Hepatocyte (in vitro differentiated cells): Measurements from ENCODE around the gene UBALD2. TPM values are rescaled to one million over a fixed set of nuclear protein-coding genes. Genes with fewer than 3 reads are reported as not detected.

Source experiments
- DNase-seq: peaks from one replicate; pipeline ENCODE4 v3.0.0-alpha.2; 2016; ENCODE audit warnings: low spot score
- H2AFZ ChIP-seq: fragments of 200-600 bp; sonication (generic); 2 replicates; pipeline ENCODE4 v1.6.0; 2016; ENCODE audit warnings: antibody characterized with exemption, mild to moderate bottlenecking
- H3K27ac ChIP-seq: fragments of 200-600 bp; sonication (generic); 2 replicates; pipeline ENCODE4 v1.5.1; 2016; ENCODE audit warnings: mild to moderate bottlenecking
- H3K27me3 ChIP-seq: fragments of 200-600 bp; sonication (generic); 2 replicates; pipeline ENCODE4 v1.6.1; 2016
- H3K36me3 ChIP-seq: fragments of 200-600 bp; sonication (generic); replicated peaks from 2 replicates; pipeline ENCODE4 v1.5.1; 2016; ENCODE audit warnings: low read depth; ENCODE audit not compliant: insufficient read depth
- H3K4me1 ChIP-seq: fragments of 200-600 bp; sonication (generic); 2 replicates; pipeline ENCODE4 v1.5.1; 2016; ENCODE audit warnings: mild to moderate bottlenecking, moderate library complexity; ENCODE audit not compliant: insufficient read depth
- H3K4me2 ChIP-seq: fragments of 200-600 bp; sonication (generic); 2 replicates; pipeline ENCODE4 v1.6.0; 2016
- H3K4me3 ChIP-seq: fragments of 200-600 bp; sonication (generic); 2 replicates; pipeline ENCODE4 v1.5.1; 2016; ENCODE audit warnings: mild to moderate bottlenecking
- H3K79me2 ChIP-seq: fragments of 200-600 bp; sonication (generic); 2 replicates; pipeline ENCODE4 v1.6.0; 2017; ENCODE audit warnings: mild to moderate bottlenecking
- H3K9me2 ChIP-seq: fragments of 200-600 bp; sonication (generic); replicated peaks from 2 replicates; pipeline ENCODE4 v1.6.0; 2017; ENCODE audit warnings: mild to moderate bottlenecking; ENCODE audit not compliant: insufficient read depth
- H3K9me3 ChIP-seq: fragments of 200-600 bp; sonication (generic); 2 replicates; pipeline ENCODE4 v1.5.1; 2016; ENCODE audit warnings: low read depth, mild to moderate bottlenecking
- H4K20me1 ChIP-seq: fragments of 200-600 bp; sonication (generic); 2 replicates; pipeline ENCODE4 v1.6.0; 2016; ENCODE audit warnings: mild to moderate bottlenecking; ENCODE audit not compliant: insufficient read depth, poor library complexity, severe bottlenecking
- CTCF ChIP-seq: fragments of 200-600 bp; sonication (generic); IDR thresholded peaks from 2 replicates; pipeline ENCODE4 v1.5.1; 2016; ENCODE audit warnings: antibody characterized with exemption, mild to moderate bottlenecking; ENCODE audit not compliant: poor library complexity
- EZH2 ChIP-seq: fragments of 200-600 bp; sonication (generic); IDR thresholded peaks from 2 replicates; pipeline ENCODE4 v1.6.1; 2016; ENCODE audit warnings: antibody characterized with exemption, mild to moderate bottlenecking, borderline replicate concordance
- EZH2phosphoT487 ChIP-seq: fragments of 200-600 bp; sonication (generic); IDR thresholded peaks from one replicate; pipeline ENCODE4 v1.6.1; 2018; ENCODE audit warnings: antibody characterized with exemption, mild to moderate bottlenecking, low read depth, moderate library complexity; ENCODE audit not compliant: unreplicated experiment, severe bottlenecking
- WGBS: methylation state at CpG from one replicate; pipeline ENCODE4 v1.1.6; 2016; ENCODE audit warnings: low lambda C conversion rate; ENCODE audit errors: missing lambda C conversion rate; 5-methylcytosine and 5-hydroxymethylcytosine counted together
- polyA plus RNA-seq: library from polyadenylated mRNA; unstranded; fragments of >200 nt; fragmentation: Nextera tagmentation; extraction: Ambion mirVana; gene quantifications from 2 replicates; pipeline ENCODE4 v1.2.1, GENCODE V29; 2016
- total RNA-seq: library from RNA; depleted of rRNA; stranded (reverse); fragments of >200 nt; gene quantifications from 2 replicates; pipeline ENCODE4 v1.2.3, GENCODE V29; 2014

Gene UBALD2
- total and polyA plus RNA-seq, 2 experiments from 2014 or later: 10.2 to 13.1 TPM

DNA sequence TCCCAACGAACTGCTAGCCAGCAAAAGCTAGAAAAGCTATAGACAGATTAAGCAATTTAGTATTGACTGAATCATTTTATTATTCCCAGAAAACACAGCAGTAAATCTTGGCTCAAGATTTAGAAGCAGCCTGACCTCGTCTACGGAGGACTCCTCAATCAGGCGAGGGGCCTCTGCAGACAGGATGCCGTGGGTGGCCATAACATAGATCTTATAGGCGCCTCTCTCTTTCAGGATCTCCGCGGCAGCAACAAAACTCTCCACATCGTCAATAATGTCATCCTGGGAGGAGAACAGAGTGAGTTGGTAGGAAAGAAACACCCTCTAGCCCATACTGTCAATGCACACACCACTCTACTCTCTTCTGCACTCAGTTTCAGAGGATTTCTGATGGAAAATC lies 47.6 kb downstream of the UBALD2 start:
- TF ChIP-seq EZH2 (no peak), CTCF (no peak), EZH2phosphoT487 (no peak)
- Histone ChIP-seq H3K4me1 (no peaks in the 10 kb centered on the region), H2AFZ (no peak overlapping the region), H3K36me3 (no peaks in the 10 kb centered on the region), H4K20me1 (no peaks in the 10 kb centered on the region), H3K9me3 (no peaks in the 10 kb centered on the region), H3K4me3 (no peak overlapping the region), H3K27me3 (no peaks in the 10 kb centered on the region), H3K79me2 (no peaks in the 10 kb centered on the region), H3K27ac (no peak overlapping the region), H3K4me2 (no peak overlapping the region), H3K9me2 (no peaks in the 10 kb centered on the region)
- 92% methylated on average over 9 of the region's 9 CpGs for WGBS
- no peak for DNase-seq

DNA sequence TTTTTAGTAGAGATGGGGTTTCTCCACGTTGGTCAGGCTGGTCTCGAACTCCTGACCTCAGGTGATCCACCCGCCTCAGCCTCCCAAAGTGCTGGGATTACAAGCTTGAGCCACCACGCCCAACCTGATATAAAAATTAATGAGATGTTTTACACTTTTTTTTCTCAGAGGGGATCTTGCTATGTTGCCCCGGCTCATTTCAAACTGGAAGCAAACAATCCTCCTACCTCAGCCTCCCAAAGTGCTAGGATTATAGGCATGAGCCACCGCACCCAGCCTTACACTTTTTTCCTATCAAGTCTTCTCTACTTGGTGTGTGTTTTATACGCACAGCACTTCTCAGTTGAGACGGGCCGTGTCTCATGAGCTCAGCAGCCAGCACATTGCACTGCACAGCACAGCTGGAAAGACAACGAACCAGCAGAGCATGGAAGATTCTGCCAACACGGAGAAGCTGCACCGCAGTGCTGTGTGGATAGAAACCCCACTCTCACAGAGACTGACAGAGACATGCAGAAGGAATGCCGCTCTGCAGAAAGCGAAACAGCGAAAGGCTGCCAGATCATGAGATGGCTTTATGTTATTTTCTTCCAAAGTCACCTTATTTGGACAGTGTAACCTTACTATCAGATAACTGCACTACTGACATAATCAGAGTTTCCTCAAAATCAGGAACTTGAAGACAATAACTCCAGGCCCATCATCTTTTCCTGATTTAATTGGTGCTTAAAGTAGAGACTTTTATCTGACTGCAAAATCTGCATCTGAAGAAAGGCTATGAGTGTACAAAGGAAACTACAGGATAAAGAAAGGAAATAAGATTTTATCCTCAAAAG lies 49.5 kb downstream of the UBALD2 start:
- no peak for DNase-seq
- Histone ChIP-seq H3K4me2 (no peak overlapping the region), H3K27me3 (no peaks in the 10 kb centered on the region), H4K20me1 (no peaks in the 10 kb centered on the region), H3K4me1 (no peaks in the 10 kb centered on the region), H3K27ac (no peak overlapping the region), H3K9me3 (no peaks in the 10 kb centered on the region), H2AFZ (no peak overlapping the region), H3K79me2 (no peaks in the 10 kb centered on the region), H3K36me3 (no peaks in the 10 kb centered on the region), H3K9me2 (no peaks in the 10 kb centered on the region), H3K4me3 (no peak overlapping the region)
- TF ChIP-seq CTCF (no peak), EZH2phosphoT487 (no peak), EZH2 (no peak)
- whole genome bisulfite sequencing: 91% methylated on average over 15 of the region's 15 CpGs

DNA sequence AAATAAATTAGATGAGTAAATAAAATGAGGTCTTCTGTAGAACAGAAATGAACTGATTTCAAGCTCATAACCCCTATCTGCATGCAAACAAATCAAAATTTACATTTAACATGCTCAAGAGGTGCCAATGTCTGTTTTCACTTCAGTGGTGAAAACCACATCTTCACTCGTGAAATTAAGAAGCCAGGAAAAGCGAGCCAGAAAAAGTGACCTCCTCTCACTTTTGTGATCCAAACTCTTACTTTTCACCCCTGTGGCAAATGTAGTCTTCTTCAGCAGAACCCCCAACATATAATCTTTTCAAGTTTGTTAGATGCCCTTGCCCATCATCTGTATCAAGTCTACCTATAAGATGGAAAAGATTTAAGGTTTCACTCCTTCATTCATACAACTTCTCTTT lies 52.4 kb downstream of the UBALD2 start:
- H3K4me3 ChIP-seq: no peak overlapping the region
- no peaks in the 10 kb centered on the region for H3K27me3 ChIP-seq
- no peaks in the 10 kb centered on the region for H3K36me3 ChIP-seq
- no peaks in the 10 kb centered on the region for H3K9me3 ChIP-seq
- DNase-seq: no peak
- no peaks in the 10 kb centered on the region for H3K9me2 ChIP-seq
- TF ChIP-seq EZH2: no peak
- H3K4me2 ChIP-seq: no peak overlapping the region
- H3K27ac ChIP-seq: no peak overlapping the region
- H2AFZ ChIP-seq: no peak overlapping the region
- H3K4me1 ChIP-seq: no peaks in the 10 kb centered on the region
- WGBS: 98% methylated on average over 2 of the region's 2 CpGs
- no peaks in the 10 kb centered on the region for H3K79me2 ChIP-seq
- H4K20me1 ChIP-seq: no peaks in the 10 kb centered on the region

DNA sequence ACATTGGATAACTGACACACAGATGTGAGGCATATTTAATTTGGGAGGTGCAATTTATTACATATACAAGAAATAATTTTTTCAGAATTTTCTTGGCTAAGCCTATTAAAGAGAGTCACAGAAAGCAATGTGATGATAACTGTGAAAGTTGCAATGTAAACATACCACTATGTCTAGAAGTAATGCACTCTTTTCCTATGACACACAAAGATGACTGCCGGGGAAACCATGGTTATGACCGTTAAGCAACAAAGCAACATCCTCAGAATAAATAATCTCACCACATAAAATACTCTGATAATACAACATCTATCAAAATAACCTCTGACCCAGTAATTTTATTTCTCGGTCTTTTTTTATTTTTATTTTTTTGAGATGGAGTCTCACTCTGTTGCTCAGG lies 53.4 kb downstream of the UBALD2 start:
- 94% methylated on average over 3 of the region's 3 CpGs for WGBS
- H3K27me3 ChIP-seq: no peaks in the 10 kb centered on the region
- H3K27ac ChIP-seq: no peak overlapping the region
- TF ChIP-seq CTCF (no peak), EZH2 (no peak), EZH2phosphoT487 (no peak)
- no peak for DNase-seq
- H3K4me3 ChIP-seq: no peak overlapping the region
- no peaks in the 10 kb centered on the region for H3K4me1 ChIP-seq
- no peak overlapping the region for H2AFZ ChIP-seq
- H3K4me2 ChIP-seq: no peak overlapping the region
- no peaks in the 10 kb centered on the region for H3K36me3 ChIP-seq
- H4K20me1 ChIP-seq: no peaks in the 10 kb centered on the region
- H3K9me2 ChIP-seq: no peaks in the 10 kb centered on the region
- no peaks in the 10 kb centered on the region for H3K79me2 ChIP-seq
- H3K9me3 ChIP-seq: no peaks in the 10 kb centered on the region
